Measurements from ENCODE around the gene PLA2G2C. TPM values are rescaled to one million over a fixed set of nuclear protein-coding genes. Genes with fewer than 3 reads are reported as not detected.
"Not testable (repeated sequence)": the region's sequence is repeated elsewhere in the genome, so short reads cannot be mapped to it uniquely, and the experiment has no call there.

Gene PLA2G2C
- total RNA-seq, 1 donor from 2014 or later = not detected

DNA sequence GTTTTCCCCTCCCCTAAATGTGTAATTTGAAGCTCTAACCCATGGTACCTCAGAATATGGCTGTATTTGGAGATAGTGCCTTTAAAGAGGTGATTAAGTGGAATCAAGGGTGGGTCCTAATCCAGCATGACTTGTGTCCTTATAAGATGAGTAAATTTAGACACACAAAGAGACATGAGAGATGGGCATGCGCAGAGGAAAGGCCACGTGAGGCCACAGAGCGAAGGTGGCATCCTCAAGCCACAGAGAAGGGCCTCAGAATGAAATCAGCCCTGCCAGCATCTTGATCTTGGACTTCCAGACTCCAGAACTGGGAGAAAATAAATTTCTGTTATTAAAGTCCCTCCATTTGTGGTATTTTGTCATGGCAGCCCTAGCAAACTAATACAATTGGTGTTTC, 50.1 kb downstream of the PLA2G2C start:
- H3K9me3 Mint-ChIP-seq (ENCODE audit: unreplicated experiment) = peaks cover 9% of the 10 kb centered on the region
- no peak overlapping the region for H3K4me3 Mint-ChIP-seq (ENCODE audit: unreplicated experiment)
- no peak overlapping the region for H3K4me3 ChIP-seq (ENCODE audit: insufficient read depth, low read depth, low read length)
- H4K20me1 ChIP-seq (ENCODE audit: insufficient read depth, low read length) = no peaks in the 10 kb centered on the region
- no peaks in the 10 kb centered on the region for H3K79me2 ChIP-seq (ENCODE audit: insufficient read depth, low read length)
- H3K27ac Mint-ChIP-seq (ENCODE audit: unreplicated experiment) = no peak overlapping the region
- H3K4me2 ChIP-seq (ENCODE audit: low read length) = no peak overlapping the region
- no peak for FAIRE-seq
- H3K27ac ChIP-seq (ENCODE audit: low read depth, low read length) = no peak overlapping the region
- no peak for DNase-seq (ENCODE audit: low read depth)
- no peak overlapping the region for H2AFZ ChIP-seq (ENCODE audit: low read depth, low read length)
- H3K9me3 ChIP-seq (ENCODE audit: insufficient read depth, low read depth, low read length) = no peaks in the 10 kb centered on the region
- H3K4me1 Mint-ChIP-seq (ENCODE audit: low read depth, unreplicated experiment) = peaks cover 1% of the 10 kb centered on the region
- H3K4me1 ChIP-seq (ENCODE audit: insufficient read depth, low read length) = no peaks in the 10 kb centered on the region
- H3K36me3 ChIP-seq (ENCODE audit: insufficient read depth, low read length) = no peaks in the 10 kb centered on the region
- H3K27me3 ChIP-seq (ENCODE audit: insufficient read depth, low read length) = peaks cover 3% of the 10 kb centered on the region
- no peaks in the 10 kb centered on the region for H3K36me3 Mint-ChIP-seq (ENCODE audit: low read depth, unreplicated experiment)
- H3K27me3 Mint-ChIP-seq (ENCODE audit: low read depth, unreplicated experiment) = peaks cover 16% of the 10 kb centered on the region
- H3K9ac ChIP-seq (ENCODE audit: low read length) = no peak overlapping the region
- TF ChIP-seq, protein P1, sequence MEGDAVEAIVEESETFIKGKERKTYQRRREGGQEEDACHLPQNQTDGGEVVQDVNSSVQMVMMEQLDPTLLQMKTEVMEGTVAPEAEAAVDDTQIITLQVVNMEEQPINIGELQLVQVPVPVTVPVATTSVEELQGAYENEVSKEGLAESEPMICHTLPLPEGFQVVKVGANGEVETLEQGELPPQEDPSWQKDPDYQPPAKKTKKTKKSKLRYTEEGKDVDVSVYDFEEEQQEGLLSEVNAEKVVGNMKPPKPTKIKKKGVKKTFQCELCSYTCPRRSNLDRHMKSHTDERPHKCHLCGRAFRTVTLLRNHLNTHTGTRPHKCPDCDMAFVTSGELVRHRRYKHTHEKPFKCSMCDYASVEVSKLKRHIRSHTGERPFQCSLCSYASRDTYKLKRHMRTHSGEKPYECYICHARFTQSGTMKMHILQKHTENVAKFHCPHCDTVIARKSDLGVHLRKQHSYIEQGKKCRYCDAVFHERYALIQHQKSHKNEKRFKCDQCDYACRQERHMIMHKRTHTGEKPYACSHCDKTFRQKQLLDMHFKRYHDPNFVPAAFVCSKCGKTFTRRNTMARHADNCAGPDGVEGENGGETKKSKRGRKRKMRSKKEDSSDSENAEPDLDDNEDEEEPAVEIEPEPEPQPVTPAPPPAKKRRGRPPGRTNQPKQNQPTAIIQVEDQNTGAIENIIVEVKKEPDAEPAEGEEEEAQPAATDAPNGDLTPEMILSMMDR (IDR thresholded peaks at IDR 0.05; ENCODE audit: insufficient read depth, low read depth, low read length) = no peak

DNA sequence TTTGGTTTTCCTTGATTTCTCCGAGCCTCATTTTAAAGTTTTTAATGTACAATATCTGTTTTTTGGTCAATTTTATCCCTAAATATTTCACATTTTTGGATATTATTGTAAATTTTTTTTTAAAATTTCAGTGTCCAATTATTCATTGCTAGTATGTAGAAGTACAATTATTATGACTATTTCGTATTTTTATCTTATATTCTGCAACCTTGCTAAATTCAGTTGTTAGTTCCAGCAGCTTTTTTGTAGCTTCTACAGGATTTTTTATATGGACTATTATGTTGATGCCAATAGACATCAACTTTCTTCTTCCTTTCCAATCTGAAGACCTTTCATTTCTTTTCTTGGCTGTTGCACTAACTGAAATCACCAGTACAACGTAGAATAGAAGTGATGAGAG, 51.3 kb downstream of the PLA2G2C start:
- H3K9me3 ChIP-seq (ENCODE audit: insufficient read depth, low read depth, low read length) = no peaks in the 10 kb centered on the region

DNA sequence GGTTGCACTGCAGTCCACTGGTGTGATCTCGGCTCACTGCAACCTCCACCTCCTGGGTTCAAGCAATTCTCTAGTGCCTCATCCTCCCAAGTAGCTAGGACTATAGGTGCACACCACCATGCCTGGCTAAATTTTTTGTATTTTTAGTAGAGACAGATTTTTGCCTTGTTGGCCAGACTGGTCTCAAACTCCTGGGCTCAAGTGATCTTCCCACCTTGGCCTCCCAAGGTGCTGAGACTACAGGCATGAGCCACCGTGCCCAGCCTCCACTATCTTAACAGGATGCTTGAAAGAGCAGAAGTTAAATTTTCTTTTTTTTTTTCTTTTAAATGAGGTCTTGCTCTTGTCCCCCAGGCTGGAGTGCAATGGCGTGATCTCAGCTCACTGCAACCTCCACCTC, 55.8 kb downstream of the PLA2G2C start:
- H3K27ac Mint-ChIP-seq (ENCODE audit: unreplicated experiment); DNase-seq (ENCODE audit: low read depth); H3K4me3 ChIP-seq (ENCODE audit: insufficient read depth, low read depth, low read length); H3K4me1 ChIP-seq (ENCODE audit: insufficient read depth, low read length); H3K4me1 Mint-ChIP-seq (ENCODE audit: low read depth, unreplicated experiment); H3K79me2 ChIP-seq (ENCODE audit: insufficient read depth, low read length); H3K9ac ChIP-seq (ENCODE audit: low read length); H3K4me2 ChIP-seq (ENCODE audit: low read length); H3K27me3 ChIP-seq (ENCODE audit: insufficient read depth, low read length); H3K9me3 Mint-ChIP-seq (ENCODE audit: unreplicated experiment); FAIRE-seq; H3K27ac ChIP-seq (ENCODE audit: low read depth, low read length); H2AFZ ChIP-seq (ENCODE audit: low read depth, low read length); H3K9me3 ChIP-seq (ENCODE audit: insufficient read depth, low read depth, low read length); H3K36me3 ChIP-seq (ENCODE audit: insufficient read depth, low read length); H3K36me3 Mint-ChIP-seq (ENCODE audit: low read depth, unreplicated experiment); H4K20me1 ChIP-seq (ENCODE audit: insufficient read depth, low read length); H3K4me3 Mint-ChIP-seq (ENCODE audit: unreplicated experiment): not testable (repeated sequence)
- H3K27me3 Mint-ChIP-seq (ENCODE audit: low read depth, unreplicated experiment) = peaks cover 12% of the 10 kb centered on the region

More for the DNA sequence above, 51.3 kb downstream of the PLA2G2C start:
- no peaks in the 10 kb centered on the region for H3K79me2 ChIP-seq (ENCODE audit: insufficient read depth, low read length)
- H2AFZ ChIP-seq (ENCODE audit: low read depth, low read length) = no peak overlapping the region
- no peak overlapping the region for H3K4me2 ChIP-seq (ENCODE audit: low read length)
- DNase-seq (ENCODE audit: low read depth) (no peak), FAIRE-seq (no peak)
- Mint-ChIP-seq H3K36me3 (ENCODE audit: low read depth, unreplicated experiment) (no peaks in the 10 kb centered on the region), H3K4me3 (ENCODE audit: unreplicated experiment) (no peak overlapping the region), H3K4me1 (ENCODE audit: low read depth, unreplicated experiment) (peaks cover 1% of the 10 kb centered on the region), H3K27me3 (ENCODE audit: low read depth, unreplicated experiment) (peaks cover 10% of the 10 kb centered on the region), H3K9me3 (ENCODE audit: unreplicated experiment) (peaks cover 9% of the 10 kb centered on the region), H3K27ac (ENCODE audit: unreplicated experiment) (no peak overlapping the region)
- no peaks in the 10 kb centered on the region for H4K20me1 ChIP-seq (ENCODE audit: insufficient read depth, low read length)
- peaks cover 3% of the 10 kb centered on the region for H3K27me3 ChIP-seq (ENCODE audit: insufficient read depth, low read length)
- H3K4me3 ChIP-seq (ENCODE audit: insufficient read depth, low read depth, low read length) = no peak overlapping the region
- TF ChIP-seq EZH2 (IDR thresholded peaks at IDR 0.05; ENCODE audit: insufficient read depth, low read length) = no peak
- TF ChIP-seq, protein P1 (IDR thresholded peaks at IDR 0.05; ENCODE audit: insufficient read depth, low read depth, low read length) = no peak
- no peak overlapping the region for H3K27ac ChIP-seq (ENCODE audit: low read depth, low read length)
- H3K36me3 ChIP-seq (ENCODE audit: insufficient read depth, low read length) = no peaks in the 10 kb centered on the region
- H3K9ac ChIP-seq (ENCODE audit: low read length) = no peak overlapping the region
- no peaks in the 10 kb centered on the region for H3K4me1 ChIP-seq (ENCODE audit: insufficient read depth, low read length)
